C4-2B (cell line): ENCODE data around the gene TM9SF3.

Experiments used
- ZFX ChIP-seq: fragments of 450-650 bp; IDR thresholded peaks from 2 replicates; pipeline ENCODE4 v1.6.1; 2017
- TF ChIP-seq, protein P1 (sequence below): fragments of 450-650 bp; conservative IDR thresholded peaks from 2 replicates; pipeline ENCODE4 v1.5.1; 2017; ENCODE audit warnings: mild to moderate bottlenecking

GRCh38 chr10:96473866-96474265, 112.9 kb downstream of the TM9SF3 start:
- TF ChIP-seq, protein P1, sequence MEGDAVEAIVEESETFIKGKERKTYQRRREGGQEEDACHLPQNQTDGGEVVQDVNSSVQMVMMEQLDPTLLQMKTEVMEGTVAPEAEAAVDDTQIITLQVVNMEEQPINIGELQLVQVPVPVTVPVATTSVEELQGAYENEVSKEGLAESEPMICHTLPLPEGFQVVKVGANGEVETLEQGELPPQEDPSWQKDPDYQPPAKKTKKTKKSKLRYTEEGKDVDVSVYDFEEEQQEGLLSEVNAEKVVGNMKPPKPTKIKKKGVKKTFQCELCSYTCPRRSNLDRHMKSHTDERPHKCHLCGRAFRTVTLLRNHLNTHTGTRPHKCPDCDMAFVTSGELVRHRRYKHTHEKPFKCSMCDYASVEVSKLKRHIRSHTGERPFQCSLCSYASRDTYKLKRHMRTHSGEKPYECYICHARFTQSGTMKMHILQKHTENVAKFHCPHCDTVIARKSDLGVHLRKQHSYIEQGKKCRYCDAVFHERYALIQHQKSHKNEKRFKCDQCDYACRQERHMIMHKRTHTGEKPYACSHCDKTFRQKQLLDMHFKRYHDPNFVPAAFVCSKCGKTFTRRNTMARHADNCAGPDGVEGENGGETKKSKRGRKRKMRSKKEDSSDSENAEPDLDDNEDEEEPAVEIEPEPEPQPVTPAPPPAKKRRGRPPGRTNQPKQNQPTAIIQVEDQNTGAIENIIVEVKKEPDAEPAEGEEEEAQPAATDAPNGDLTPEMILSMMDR: no peak
- TF ChIP-seq ZFX: no peak
